WTC11 (cell line): Measurements from ENCODE around the gene AAGAB. TPM values are rescaled to one million over a fixed set of nuclear protein-coding genes. Genes with fewer than 3 reads are reported as not detected.

Experiments used
- ATAC-seq: fragments of 200-7000 bp; cut with Tn5 transposase; 2 replicates; pipeline ENCODE4 v1.10.0; 2021; ENCODE audit warnings: mild to moderate bottlenecking, moderate library complexity
- CTCF ChIA-PET: fragments of 300-600 bp; sonication (Branson Sonifier 250); formaldehyde crosslinking; loops from one replicate; lab custom pipeline; 2021; ENCODE audit warnings: antibody characterized with exemption; lab: Charles Lee
- POLR2A ChIA-PET: fragments of 350-600 bp; sonication (Branson Sonifier 250); formaldehyde crosslinking; loops from one replicate; lab custom pipeline; 2021; ENCODE audit warnings: antibody characterized with exemption; lab: Charles Lee
- DNase-seq: peaks from one replicate; pipeline ENCODE4 v3.0.0; 2021; ENCODE audit warnings: low spot score
- H3K27ac Mint-ChIP-seq: 2 replicates; pipeline ENCODE4 v1.8.0; 2021; ENCODE audit warnings: mixed read lengths
- H3K27me3 Mint-ChIP-seq: 2 replicates; pipeline ENCODE4 v1.8.0; 2021; ENCODE audit warnings: low read depth, mild to moderate bottlenecking, moderate library complexity, mixed read lengths
- H3K36me3 Mint-ChIP-seq: 2 replicates; pipeline ENCODE4 v1.8.0; 2021; ENCODE audit warnings: mixed read lengths
- H3K4me1 Mint-ChIP-seq: 2 replicates; pipeline ENCODE4 v1.8.0; 2022; ENCODE audit warnings: mixed read lengths
- H3K4me3 Mint-ChIP-seq: 2 replicates; pipeline ENCODE4 v1.8.0; 2021; ENCODE audit warnings: mild to moderate bottlenecking, moderate library complexity, mixed read lengths
- H3K9me3 Mint-ChIP-seq: 2 replicates; pipeline ENCODE4 v1.8.0; 2021; ENCODE audit warnings: mixed read lengths
- AR ChIP-seq: fragments of 250-450 bp; sonication (Bioruptor Pico); IDR thresholded peaks from 2 replicates; pipeline ENCODE4 v1.9.0; 2021; ENCODE audit warnings: mild to moderate bottlenecking
- ATF2 ChIP-seq: sonication (generic); formaldehyde crosslinking; IDR thresholded peaks from 2 replicates; pipeline ENCODE4 v1.8.1; 2022; ENCODE audit warnings: low read depth, missing genetic modification reagents, borderline replicate concordance
- CBFB ChIP-seq: sonication (generic); formaldehyde crosslinking; IDR thresholded peaks from 2 replicates; pipeline ENCODE4 v1.8.1; 2022; ENCODE audit warnings: mild to moderate bottlenecking, low read depth, missing genetic modification reagents
- CDX4 ChIP-seq: fragments of 250-450 bp; sonication (Bioruptor Pico); IDR thresholded peaks from 2 replicates; pipeline ENCODE4 v1.9.0; 2021; ENCODE audit warnings: moderate library complexity, mild to moderate bottlenecking, inconsistent platforms, borderline replicate concordance
- CREB1 ChIP-seq: sonication (generic); formaldehyde crosslinking; IDR thresholded peaks from 2 replicates; pipeline ENCODE4 v1.8.0; 2023; ENCODE audit warnings: mild to moderate bottlenecking, missing genetic modification reagents
- CTCF ChIP-seq: fragments of 200-600 bp; IDR thresholded peaks from 2 replicates; pipeline ENCODE4 v1.8.0; 2022; ENCODE audit warnings: antibody characterized with exemption
- E2F4 ChIP-seq: sonication (generic); formaldehyde crosslinking; IDR thresholded peaks from 2 replicates; pipeline ENCODE4 v1.8.1; 2022; ENCODE audit warnings: low read depth, mild to moderate bottlenecking, moderate library complexity, missing genetic modification reagents, borderline replicate concordance
- FOXJ3 ChIP-seq: sonication (generic); formaldehyde crosslinking; IDR thresholded peaks from 2 replicates; pipeline ENCODE4 v1.9.0; 2021; ENCODE audit warnings: missing genetic modification reagents, mild to moderate bottlenecking, borderline replicate concordance
- FOXP1 ChIP-seq: sonication (generic); formaldehyde crosslinking; IDR thresholded peaks from 2 replicates; pipeline ENCODE4 v1.8.0; 2022; ENCODE audit warnings: missing genetic modification reagents, mild to moderate bottlenecking, moderate library complexity, borderline replicate concordance
- GTF2I ChIP-seq: fragments of 250-450 bp; sonication (Bioruptor Pico); conservative IDR thresholded peaks from 2 replicates; pipeline ENCODE4 v1.4.0; 2021; ENCODE audit warnings: mild to moderate bottlenecking
- HMGA2 ChIP-seq: fragments of 250-450 bp; sonication (Bioruptor Pico); IDR thresholded peaks from 2 replicates; pipeline ENCODE4 v1.4.0; 2021; ENCODE audit warnings: mild to moderate bottlenecking, moderate library complexity
- KAT7 ChIP-seq: sonication (generic); formaldehyde crosslinking; IDR thresholded peaks from 2 replicates; pipeline ENCODE4 v1.8.1; 2023; ENCODE audit warnings: missing genetic modification reagents, mild to moderate bottlenecking, borderline replicate concordance
- NFE2L1 ChIP-seq: sonication (generic); formaldehyde crosslinking; IDR thresholded peaks from 2 replicates; pipeline ENCODE4 v1.8.1; 2023; ENCODE audit warnings: missing genetic modification reagents
- NR1H2 ChIP-seq: sonication (generic); formaldehyde crosslinking; IDR thresholded peaks from 2 replicates; pipeline ENCODE4 v1.9.0; 2021; ENCODE audit warnings: mild to moderate bottlenecking, moderate library complexity, missing genetic modification reagents
- NR3C1 ChIP-seq: sonication (generic); formaldehyde crosslinking; conservative IDR thresholded peaks from 2 replicates; pipeline ENCODE4 v1.8.1; 2023; ENCODE audit warnings: low read depth, mild to moderate bottlenecking, missing genetic modification reagents
- OVOL2 ChIP-seq: fragments of 250-450 bp; sonication (Bioruptor Pico); IDR thresholded peaks from 2 replicates; pipeline ENCODE4 v1.9.0; 2021; ENCODE audit warnings: mild to moderate bottlenecking, borderline replicate concordance
- RELA ChIP-seq: sonication (generic); formaldehyde crosslinking; IDR thresholded peaks from 2 replicates; pipeline ENCODE4 v1.8.1; 2022; ENCODE audit warnings: missing genetic modification reagents, mild to moderate bottlenecking, borderline replicate concordance
- TCF7 ChIP-seq: sonication (generic); formaldehyde crosslinking; IDR thresholded peaks from 2 replicates; pipeline ENCODE4 v1.8.0; 2022; ENCODE audit warnings: mild to moderate bottlenecking, low read depth, missing genetic modification reagents, moderate library complexity
- TEAD4 ChIP-seq: sonication (generic); formaldehyde crosslinking; IDR thresholded peaks from 2 replicates; pipeline ENCODE4 v1.8.0; 2022; ENCODE audit warnings: mild to moderate bottlenecking, missing genetic modification reagents
- TP53 ChIP-seq: sonication (generic); formaldehyde crosslinking; IDR thresholded peaks from 2 replicates; pipeline ENCODE4 v1.8.1; 2023; ENCODE audit warnings: mild to moderate bottlenecking, missing genetic modification reagents
- ZBTB21 ChIP-seq: sonication (generic); formaldehyde crosslinking; IDR thresholded peaks from 2 replicates; pipeline ENCODE4 v1.8.1; 2023; ENCODE audit warnings: mild to moderate bottlenecking, missing genetic modification reagents, borderline replicate concordance
- ZNF121 ChIP-seq: sonication (generic); formaldehyde crosslinking; IDR thresholded peaks from 2 replicates; pipeline ENCODE4 v1.8.0; 2023; ENCODE audit warnings: missing genetic modification reagents
- ZNF317 ChIP-seq: sonication (generic); formaldehyde crosslinking; IDR thresholded peaks from 2 replicates; pipeline ENCODE4 v1.8.1; 2023; ENCODE audit warnings: low read depth, mild to moderate bottlenecking, moderate library complexity, missing genetic modification reagents, borderline replicate concordance
- ZNF671 ChIP-seq: fragments of 250-450 bp; sonication (Bioruptor Pico); IDR thresholded peaks from 2 replicates; pipeline ENCODE4 v1.8.0; 2021; ENCODE audit warnings: mild to moderate bottlenecking
- total RNA-seq: library from RNA; stranded (reverse); gene quantifications from 3 replicates; pipeline ENCODE4 v1.2.3, GENCODE V29; 2021

The AAGAB gene
- total RNA-seq, 1 experiment from 2014 or later: 41.7 TPM

GRCh38 chr15:67161881-67162280 lies 92.6 kb downstream of the AAGAB start (continued):
- no peak for TF ChIP-seq ZNF671 (CRISPR knock-in tag)
- no peak for TF ChIP-seq ZNF121 (CRISPR knock-in tag)
- no peak for TF ChIP-seq NR3C1 (CRISPR knock-in tag)
- TF ChIP-seq CTCF: no peak
- TF ChIP-seq GTF2I (CRISPR knock-in tag): no peak
- no peak for TF ChIP-seq RELA
- TF ChIP-seq TP53 (CRISPR knock-in tag): no peak
- no peak for TF ChIP-seq CBFB (CRISPR knock-in tag)
- TF ChIP-seq ATF2 (CRISPR knock-in tag): no peak
- TF ChIP-seq OVOL2 (CRISPR knock-in tag): no peak

GRCh38 chr15:67161412-67161811 lies 93.0 kb downstream of the AAGAB start:
- Mint-ChIP-seq H3K27me3 (no peaks in the 10 kb centered on the region), H3K4me3 (no peak overlapping the region), H3K36me3 (peaks cover under 1% of the 10 kb centered on the region; the same call in 1 of the 2 replicates), H3K4me1 (peaks cover 64% of the 10 kb centered on the region), H3K9me3 (peaks cover under 1% of the 10 kb centered on the region), H3K27ac (no peak overlapping the region)
- TF ChIP-seq E2F4 (CRISPR knock-in tag) (no peak), FOXP1 (no peak), ZNF317 (no peak), NR1H2 (CRISPR knock-in tag) (no peak), NFE2L1 (CRISPR knock-in tag) (no peak), CREB1 (CRISPR knock-in tag) (no peak), FOXJ3 (CRISPR knock-in tag) (no peak)
- POLR2A ChIA-PET: no interaction called here
- DNase-seq (no peak), ATAC-seq (no peak)
- CTCF ChIA-PET: interaction anchor here (1.1 kb wide), 1 partner anchor 33 kb away, joined by 3 read pairs; no protein-coding TSS in a partner anchor

GRCh38 chr15:67158367-67158766 lies 96.1 kb downstream of the AAGAB start:
- no peak for DNase-seq
- no peak for ATAC-seq
- peaks cover 7% of the 10 kb centered on the region for H3K9me3 Mint-ChIP-seq
- H3K27me3 Mint-ChIP-seq: no peaks in the 10 kb centered on the region
- CTCF ChIA-PET: no interaction called here
- POLR2A ChIA-PET: no interaction called here
- H3K36me3 Mint-ChIP-seq: peaks cover 11% of the 10 kb centered on the region
- no peak overlapping the region for H3K4me3 Mint-ChIP-seq
- peak overlapping the region; percentile 27; the same call in 1 of the 2 replicates for H3K27ac Mint-ChIP-seq
- H3K4me1 Mint-ChIP-seq: peaks cover 41% of the 10 kb centered on the region
- TF ChIP-seq TEAD4 (CRISPR knock-in tag) (no peak), CTCF (no peak), KAT7 (CRISPR knock-in tag) (no peak), TCF7 (no peak), CDX4 (CRISPR knock-in tag) (no peak), HMGA2 (CRISPR knock-in tag) (no peak), NFE2L1 (CRISPR knock-in tag) (no peak), AR (no peak), ZBTB21 (no peak)
